MM.1S (cell line): Measurements from ENCODE around the gene HDLBP.

Experiments used
- DNase-seq: peaks from one replicate; pipeline ENCODE4 v3.0.0-alpha.2; 2015
- H2AFZ ChIP-seq: fragments of 300-600 bp; sonication (generic); 2 replicates; pipeline ENCODE4 v1.6.0; 2016; ENCODE audit warnings: antibody characterized with exemption, low read length
- H3F3A ChIP-seq: fragments of 300-600 bp; sonication (generic); 2 replicates; pipeline ENCODE4 v1.6.1; 2016; ENCODE audit warnings: mild to moderate bottlenecking, antibody characterized with exemption, low read length, moderate library complexity, mixed read lengths; ENCODE audit not compliant: insufficient read depth
- H3K27ac ChIP-seq: fragments of 300-600 bp; sonication (generic); 2 replicates; pipeline ENCODE4 v1.5.1; 2016; ENCODE audit warnings: mild to moderate bottlenecking, low read length
- H3K27me3 ChIP-seq: fragments of 300-600 bp; sonication (generic); replicated peaks from 2 replicates; pipeline ENCODE4 v1.6.0; 2016; ENCODE audit warnings: low read length; ENCODE audit not compliant: insufficient read depth
- H3K36me3 ChIP-seq: fragments of 300-600 bp; sonication (generic); replicated peaks from 2 replicates; pipeline ENCODE4 v1.6.1; 2016; ENCODE audit warnings: mild to moderate bottlenecking, low read length, mixed read lengths; ENCODE audit not compliant: insufficient read depth
- H3K4me1 ChIP-seq: fragments of 300-600 bp; sonication (generic); 2 replicates; pipeline ENCODE4 v1.6.1; 2016; ENCODE audit warnings: low read length, mixed read lengths
- H3K4me2 ChIP-seq: fragments of 300-600 bp; sonication (generic); 2 replicates; pipeline ENCODE4 v1.6.0; 2016; ENCODE audit warnings: low read depth, low read length
- H3K4me3 ChIP-seq: fragments of 300-600 bp; sonication (generic); 2 replicates; pipeline ENCODE4 v1.5.1; 2016; ENCODE audit warnings: low read length, mixed read lengths
- H3K79me2 ChIP-seq: fragments of 300-600 bp; sonication (generic); 2 replicates; pipeline ENCODE4 v1.6.1; 2016; ENCODE audit warnings: mixed run types, low read length, mixed read lengths
- H3K9ac ChIP-seq: fragments of 300-600 bp; sonication (generic); 2 replicates; pipeline ENCODE4 v1.6.1; 2016; ENCODE audit warnings: low read length, mixed read lengths
- H3K9me2 ChIP-seq: fragments of 300-600 bp; sonication (generic); replicated peaks from 2 replicates; pipeline ENCODE4 v1.6.1; 2016; ENCODE audit warnings: mild to moderate bottlenecking, low read length, mixed read lengths; ENCODE audit not compliant: insufficient read depth
- H3K9me3 ChIP-seq: fragments of 300-600 bp; sonication (generic); replicated peaks from 2 replicates; pipeline ENCODE4 v1.6.1; 2016; ENCODE audit warnings: mild to moderate bottlenecking, low read length, mixed read lengths; ENCODE audit not compliant: insufficient read depth
- H4K20me1 ChIP-seq: fragments of 300-600 bp; sonication (generic); 2 replicates; pipeline ENCODE4 v1.6.1; 2016; ENCODE audit warnings: mild to moderate bottlenecking, low read length, moderate library complexity, mixed read lengths; ENCODE audit not compliant: insufficient read depth
- EZH2 ChIP-seq: fragments of 300-600 bp; sonication (generic); optimal IDR thresholded peaks from 2 replicates; pipeline ENCODE3; 2017; ENCODE audit warnings: low read depth, mild to moderate bottlenecking, antibody characterized with exemption, low read length, mixed read lengths
- EZH2phosphoT487 ChIP-seq: fragments of 300-600 bp; sonication (generic); IDR thresholded peaks from 2 replicates; pipeline ENCODE4 v1.6.1; 2018; ENCODE audit warnings: antibody characterized with exemption, low read length
- TF ChIP-seq, protein P1 (sequence below): fragments of 300-600 bp; sonication (generic); IDR thresholded peaks from 2 replicates; pipeline ENCODE4 v1.5.1; 2016; ENCODE audit warnings: antibody characterized with exemption, low read length, mixed read lengths

The HDLBP gene

DNA sequence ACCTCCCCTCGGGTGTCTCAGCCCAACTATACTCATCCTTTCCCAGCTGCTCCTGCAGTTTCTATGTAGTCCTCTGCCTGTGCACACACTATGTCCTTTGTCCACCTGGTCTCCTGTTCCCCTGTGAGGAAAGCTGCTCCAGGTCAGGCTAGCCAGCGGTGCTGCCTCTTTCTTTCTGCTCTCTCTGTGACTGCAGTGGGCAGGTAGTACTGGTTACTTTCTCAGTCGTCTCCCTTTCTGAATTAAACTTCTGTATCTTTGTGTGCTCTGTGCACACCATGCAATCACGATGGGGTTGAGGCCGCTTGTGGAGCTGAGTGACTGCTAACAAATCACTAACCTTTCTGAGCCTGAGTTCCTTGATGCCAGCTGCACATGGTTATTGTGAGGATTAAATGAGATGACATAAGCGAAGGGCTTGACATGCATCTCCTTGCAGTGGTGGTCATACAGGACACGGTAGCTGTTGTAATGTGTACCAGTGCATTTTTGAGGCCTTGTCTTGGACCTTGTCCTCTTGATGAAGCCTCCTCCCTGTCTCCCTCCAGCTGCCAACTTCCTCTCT is 44.1 kb upstream of the HDLBP start:
- Histone ChIP-seq H4K20me1 (peaks cover 9% of the 10 kb centered on the region; the same call in 1 of the 2 replicates), H3K79me2 (peaks cover 79% of the 10 kb centered on the region), H3F3A (peaks cover 12% of the 10 kb centered on the region), H2AFZ (no peak overlapping the region), H3K9me2 (no peaks in the 10 kb centered on the region), H3K4me2 (no peak overlapping the region), H3K4me1 (peaks cover 24% of the 10 kb centered on the region), H3K9me3 (no peaks in the 10 kb centered on the region), H3K36me3 (no peaks in the 10 kb centered on the region), H3K27ac (no peak overlapping the region), H3K4me3 (no peak overlapping the region), H3K9ac (no peak overlapping the region), H3K27me3 (no peaks in the 10 kb centered on the region)
- no peak for TF ChIP-seq EZH2phosphoT487
- TF ChIP-seq, protein P1, sequence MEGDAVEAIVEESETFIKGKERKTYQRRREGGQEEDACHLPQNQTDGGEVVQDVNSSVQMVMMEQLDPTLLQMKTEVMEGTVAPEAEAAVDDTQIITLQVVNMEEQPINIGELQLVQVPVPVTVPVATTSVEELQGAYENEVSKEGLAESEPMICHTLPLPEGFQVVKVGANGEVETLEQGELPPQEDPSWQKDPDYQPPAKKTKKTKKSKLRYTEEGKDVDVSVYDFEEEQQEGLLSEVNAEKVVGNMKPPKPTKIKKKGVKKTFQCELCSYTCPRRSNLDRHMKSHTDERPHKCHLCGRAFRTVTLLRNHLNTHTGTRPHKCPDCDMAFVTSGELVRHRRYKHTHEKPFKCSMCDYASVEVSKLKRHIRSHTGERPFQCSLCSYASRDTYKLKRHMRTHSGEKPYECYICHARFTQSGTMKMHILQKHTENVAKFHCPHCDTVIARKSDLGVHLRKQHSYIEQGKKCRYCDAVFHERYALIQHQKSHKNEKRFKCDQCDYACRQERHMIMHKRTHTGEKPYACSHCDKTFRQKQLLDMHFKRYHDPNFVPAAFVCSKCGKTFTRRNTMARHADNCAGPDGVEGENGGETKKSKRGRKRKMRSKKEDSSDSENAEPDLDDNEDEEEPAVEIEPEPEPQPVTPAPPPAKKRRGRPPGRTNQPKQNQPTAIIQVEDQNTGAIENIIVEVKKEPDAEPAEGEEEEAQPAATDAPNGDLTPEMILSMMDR: no peak
- no peak for TF ChIP-seq EZH2
- DNase-seq: no peak

DNA sequence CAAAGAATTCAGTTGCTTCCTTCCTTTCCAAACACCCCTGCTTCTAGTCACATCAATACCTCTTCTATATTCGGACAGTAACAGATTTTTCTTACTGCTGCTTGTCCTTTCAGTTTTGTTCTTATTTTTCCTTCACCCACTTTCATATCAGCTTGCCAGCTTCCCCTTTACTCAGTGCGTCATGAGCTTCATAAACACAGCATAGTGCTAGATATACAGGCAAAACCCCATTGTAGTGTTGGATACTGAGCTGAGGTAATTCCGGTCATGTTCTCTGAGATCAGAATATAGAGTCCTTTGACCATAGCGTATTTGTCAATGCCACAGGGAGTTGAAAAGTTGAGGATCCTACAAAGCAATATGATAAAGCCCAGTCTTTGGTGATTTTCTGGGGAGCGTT is 43.0 kb upstream of the HDLBP start:
- Histone ChIP-seq H3F3A (peaks cover 13% of the 10 kb centered on the region), H3K9ac (peak overlapping the region; percentile 90; the same call in 1 of the 2 replicates), H3K27ac (peak overlapping the region; percentile 77), H3K79me2 (peaks cover 68% of the 10 kb centered on the region), H3K4me3 (peak overlapping the region; percentile 90; the same call in 1 of the 2 replicates), H3K4me1 (peaks cover 21% of the 10 kb centered on the region), H3K36me3 (no peaks in the 10 kb centered on the region), H2AFZ (no peak overlapping the region), H4K20me1 (peaks cover 7% of the 10 kb centered on the region; the same call in 1 of the 2 replicates), H3K9me3 (no peaks in the 10 kb centered on the region), H3K27me3 (no peaks in the 10 kb centered on the region), H3K9me2 (no peaks in the 10 kb centered on the region), H3K4me2 (peak overlapping the region; percentile 85)
- peak; percentile 77 for DNase-seq
- TF ChIP-seq, protein P1: no peak
- no peak for TF ChIP-seq EZH2
- no peak for TF ChIP-seq EZH2phosphoT487

DNA sequence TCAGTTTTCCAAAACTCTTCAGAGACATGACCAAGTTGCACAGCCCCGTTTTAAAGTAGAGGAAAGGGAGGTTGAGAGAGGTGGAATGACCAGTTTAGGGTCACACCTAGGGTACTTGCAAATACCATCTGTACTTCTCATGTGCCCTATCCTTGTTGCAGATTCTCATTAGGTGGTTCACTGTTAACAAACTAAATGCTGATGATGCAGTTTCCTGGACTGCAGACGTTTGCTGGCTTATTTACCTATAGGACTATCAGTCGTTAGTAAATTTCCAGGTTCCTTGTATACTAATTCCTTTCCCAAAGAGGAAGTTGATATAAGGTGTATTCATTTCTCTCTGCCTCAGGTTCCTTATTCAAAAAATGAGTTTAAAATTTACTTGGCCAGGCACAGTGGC is 42.1 kb upstream of the HDLBP start:
- Histone ChIP-seq H3K27ac (peak overlapping the region; percentile 77; the same call in 1 of the 2 replicates), H3K4me1 (peaks cover 13% of the 10 kb centered on the region), H3K4me3 (peak overlapping the region; percentile 90), H3K27me3 (no peaks in the 10 kb centered on the region), H3K4me2 (peak overlapping the region; percentile 85), H3K9me3 (no peaks in the 10 kb centered on the region), H3K9me2 (no peaks in the 10 kb centered on the region), H3K36me3 (no peaks in the 10 kb centered on the region), H3K79me2 (peaks cover 59% of the 10 kb centered on the region), H3K9ac (peak overlapping the region; percentile 90; the same call in 1 of the 2 replicates), H4K20me1 (peaks cover 3% of the 10 kb centered on the region; the same call in 1 of the 2 replicates), H3F3A (peaks cover 17% of the 10 kb centered on the region), H2AFZ (no peak overlapping the region)
- DNase-seq: peak; percentile 51
- TF ChIP-seq EZH2phosphoT487: no peak
- TF ChIP-seq, protein P1: no peak
- TF ChIP-seq EZH2: no peak
